GM23248 (cell line): ENCODE measurements around the gene USH1G. TPM values are rescaled to one million over a fixed set of nuclear protein-coding genes. Genes with fewer than 3 reads are reported as not detected.
"Not testable (repeated sequence)": the region's sequence is repeated elsewhere in the genome, so short reads cannot be mapped to it uniquely, and the experiment has no call there.

Experiments used
- DNase-seq: peaks from one replicate; pipeline ENCODE4 v3.0.0-alpha.2; 2015
- H2AFZ ChIP-seq: fragments of 200-600 bp; sonication (generic); 2 replicates; pipeline ENCODE4 v1.6.1; 2016; ENCODE audit warnings: antibody characterized with exemption
- H3F3A ChIP-seq: fragments of 200-600 bp; sonication (generic); 2 replicates; pipeline ENCODE4 v1.6.1; 2016; ENCODE audit warnings: mild to moderate bottlenecking, antibody characterized with exemption, mixed run types; ENCODE audit not compliant: insufficient read depth
- H3K27ac ChIP-seq: fragments of 200-600 bp; sonication (generic); 2 replicates; pipeline ENCODE4 v1.5.1; 2016; ENCODE audit warnings: mild to moderate bottlenecking
- H3K27me3 ChIP-seq: fragments of 200-600 bp; sonication (generic); replicated peaks from 2 replicates; pipeline ENCODE4 v1.6.1; 2016; ENCODE audit warnings: mild to moderate bottlenecking; ENCODE audit not compliant: insufficient read depth
- H3K36me3 ChIP-seq: fragments of 200-600 bp; sonication (generic); 2 replicates; pipeline ENCODE4 v1.6.1; 2016; ENCODE audit warnings: low read depth, mild to moderate bottlenecking
- H3K4me1 ChIP-seq: fragments of 200-600 bp; sonication (generic); 2 replicates; pipeline ENCODE4 v1.6.1; 2016; ENCODE audit warnings: mild to moderate bottlenecking; ENCODE audit not compliant: insufficient read depth
- H3K4me2 ChIP-seq: fragments of 200-600 bp; sonication (generic); one replicate; pipeline ENCODE4 v1.6.1; 2016; ENCODE audit warnings: mild to moderate bottlenecking; ENCODE audit not compliant: unreplicated experiment
- H3K4me3 ChIP-seq: fragments of 200-600 bp; sonication (generic); 2 replicates; pipeline ENCODE4 v1.5.1; 2016; ENCODE audit warnings: mild to moderate bottlenecking
- H3K79me2 ChIP-seq: fragments of 200-600 bp; sonication (generic); 2 replicates; pipeline ENCODE4 v1.6.1; 2016; ENCODE audit warnings: mild to moderate bottlenecking; ENCODE audit not compliant: insufficient read depth
- H3K9ac ChIP-seq: fragments of 200-600 bp; sonication (generic); 2 replicates; pipeline ENCODE4 v1.6.1; 2016; ENCODE audit warnings: mild to moderate bottlenecking
- H3K9me2 ChIP-seq: fragments of 200-600 bp; sonication (generic); 2 replicates; pipeline ENCODE4 v1.6.1; 2016; ENCODE audit warnings: mixed run types, mild to moderate bottlenecking, moderate library complexity; ENCODE audit not compliant: insufficient read depth
- H3K9me3 ChIP-seq: fragments of 200-600 bp; sonication (generic); one replicate; pipeline ENCODE4 v1.6.1; 2017; ENCODE audit warnings: low read depth
- H4K20me1 ChIP-seq: fragments of 200-600 bp; sonication (generic); 2 replicates; pipeline ENCODE4 v1.6.0; 2016; ENCODE audit not compliant: insufficient read depth
- EZH2 ChIP-seq: fragments of 200-600 bp; sonication (generic); IDR thresholded peaks from 2 replicates; pipeline ENCODE4 v1.6.1; 2018; ENCODE audit warnings: antibody characterized with exemption, mild to moderate bottlenecking; ENCODE audit not compliant: insufficient read depth, poor library complexity, severe bottlenecking
- EZH2phosphoT487 ChIP-seq: fragments of 200-600 bp; sonication (generic); IDR thresholded peaks from 2 replicates; pipeline ENCODE4 v1.6.1; 2018; ENCODE audit warnings: antibody characterized with exemption, moderate library complexity, mild to moderate bottlenecking, low read depth; ENCODE audit not compliant: insufficient read depth
- WGBS, 2 experiments: methylation state at CpG; one replicate each; pipeline ENCODE4 v1.1.6; 2015 to 2017; ENCODE audit warnings: low lambda C conversion rate in 2 of 2, low coverage in 1 of 2; ENCODE audit errors: missing lambda C conversion rate in 2 of 2; 5-methylcytosine and 5-hydroxymethylcytosine counted together
- in situ Hi-C: fragments of 300-500 bp; cut with MboI; formaldehyde crosslinking; loops from 2 replicates; pipeline ENCODE4 v1.15.0; 2020
- polyA plus RNA-seq: library from polyadenylated mRNA; unstranded; fragments of >200 nt; fragmentation: Nextera tagmentation; extraction: Ambion mirVana; gene quantifications from 2 replicates; pipeline ENCODE4 v1.2.1, GENCODE V29; 2016
- total RNA-seq: library from RNA; depleted of rRNA; stranded (reverse); fragments of >200 nt; shearing (Covaris generic); gene quantifications from 2 replicates; pipeline ENCODE4 v1.2.3, GENCODE V29; 2014

The USH1G gene
- total and polyA plus RNA-seq, 2 experiments from 2014 or later, result not detected

DNA sequence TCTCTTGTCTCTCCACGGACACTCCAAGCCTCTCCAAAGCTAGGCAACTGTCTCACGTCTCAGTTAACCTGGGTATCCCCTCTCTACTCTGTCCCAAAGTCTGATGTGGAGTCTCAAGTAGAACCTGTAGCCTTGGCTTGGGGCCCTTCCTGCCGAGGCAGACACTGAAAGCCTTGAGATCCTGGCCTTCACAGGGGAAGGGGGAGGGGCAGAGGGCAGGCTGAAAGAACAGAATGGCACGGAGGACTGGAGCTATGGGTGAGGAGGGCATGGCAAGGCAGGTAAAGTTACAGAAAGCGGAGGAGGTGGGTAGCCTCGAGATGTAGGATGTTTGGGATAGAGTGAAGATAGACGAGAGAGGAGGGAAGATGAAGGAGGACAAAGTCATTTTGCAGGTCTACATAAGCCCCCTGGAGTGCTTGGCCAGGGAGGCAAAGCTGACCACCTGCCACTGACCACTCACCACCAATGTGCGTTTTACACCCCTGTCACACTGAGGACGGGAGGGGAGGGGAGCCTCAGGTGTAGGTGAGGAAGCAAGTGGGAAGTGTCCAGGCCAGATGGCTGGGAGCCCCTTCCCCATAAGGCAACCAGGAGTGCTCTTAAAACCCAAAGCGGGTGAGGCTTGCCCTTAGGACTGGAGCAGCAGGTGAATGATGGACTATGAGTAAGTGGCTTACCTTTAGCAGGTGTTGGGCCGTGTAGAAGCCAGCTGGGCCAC is 51.5 kb downstream of the USH1G start:
- in situ Hi-C loops, result no loop called here

DNA sequence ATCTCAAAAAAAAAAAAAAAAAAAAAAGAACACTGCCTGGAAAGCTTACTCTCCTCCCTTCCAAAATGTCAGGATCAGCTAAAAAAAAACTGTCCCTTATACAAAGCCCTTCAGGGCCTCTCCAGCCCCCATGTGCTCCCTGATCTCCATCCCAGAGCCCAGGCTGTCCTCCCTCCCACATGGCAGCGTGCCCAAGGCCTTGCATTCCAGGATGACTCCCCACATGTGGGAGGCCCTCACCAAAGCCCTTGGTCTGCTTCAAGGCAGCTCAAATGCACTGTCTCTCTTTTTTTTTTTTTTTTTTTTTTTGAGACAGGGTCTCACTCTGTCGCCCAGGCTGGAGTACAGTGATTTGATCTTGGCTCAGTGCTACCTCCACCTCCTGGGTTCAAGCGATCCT is 52.5 kb downstream of the USH1G start:
- Histone ChIP-seq H2AFZ (no peak overlapping the region), H3K4me2 (no peak overlapping the region), H3K9ac (no peak overlapping the region), H3K27me3 (no peaks in the 10 kb centered on the region), H3K36me3 (no peaks in the 10 kb centered on the region), H3K27ac (no peak overlapping the region), H3K4me1 (0 out of 2 replicates have a peak, but pooled peaks cover 4% of the 10 kb centered on the region), H3K9me3 (no peaks in the 10 kb centered on the region), H4K20me1 (no peaks in the 10 kb centered on the region), H3K79me2 (0 out of 2 replicates have a peak, but pooled peaks cover 9% of the 10 kb centered on the region), H3K9me2 (no peaks in the 10 kb centered on the region), H3F3A (no peaks in the 10 kb centered on the region), H3K4me3 (no peak overlapping the region)
- in situ Hi-C loops, result no loop called here
- WGBS, 2 experiments, result 64 to 67% methylated on average over 3 of the region's 3 CpGs
- peak; percentile 73 for DNase-seq
- TF ChIP-seq EZH2phosphoT487 (no peak), EZH2 (no peak)

More for the DNA sequence above, 51.5 kb downstream of the USH1G start:
- no peaks in the 10 kb centered on the region for H3K9me3 ChIP-seq
- H3K79me2 ChIP-seq, result 0 out of 2 replicates have a peak, but pooled peaks cover 9% of the 10 kb centered on the region
- H3K9ac ChIP-seq, result no peak overlapping the region
- no peaks in the 10 kb centered on the region for H3K9me2 ChIP-seq
- H2AFZ ChIP-seq, result no peak overlapping the region
- H3K27ac ChIP-seq, result no peak overlapping the region
- no peaks in the 10 kb centered on the region for H3F3A ChIP-seq
- no peak for DNase-seq
- TF ChIP-seq EZH2phosphoT487 (no peak), EZH2 (no peak)
- 83 to 87% methylated on average over 11 of the region's 11 CpGs for WGBS, 2 experiments
- H3K4me1 ChIP-seq, result 0 out of 2 replicates have a peak, but pooled peaks cover 4% of the 10 kb centered on the region
- H3K4me3 ChIP-seq, result peak overlapping the region; percentile 100; the same call in 1 of the 2 replicates
- H3K36me3 ChIP-seq, result no peaks in the 10 kb centered on the region
- H4K20me1 ChIP-seq, result no peaks in the 10 kb centered on the region
- no peaks in the 10 kb centered on the region for H3K27me3 ChIP-seq
- H3K4me2 ChIP-seq, result peak overlapping the region; percentile 97

DNA sequence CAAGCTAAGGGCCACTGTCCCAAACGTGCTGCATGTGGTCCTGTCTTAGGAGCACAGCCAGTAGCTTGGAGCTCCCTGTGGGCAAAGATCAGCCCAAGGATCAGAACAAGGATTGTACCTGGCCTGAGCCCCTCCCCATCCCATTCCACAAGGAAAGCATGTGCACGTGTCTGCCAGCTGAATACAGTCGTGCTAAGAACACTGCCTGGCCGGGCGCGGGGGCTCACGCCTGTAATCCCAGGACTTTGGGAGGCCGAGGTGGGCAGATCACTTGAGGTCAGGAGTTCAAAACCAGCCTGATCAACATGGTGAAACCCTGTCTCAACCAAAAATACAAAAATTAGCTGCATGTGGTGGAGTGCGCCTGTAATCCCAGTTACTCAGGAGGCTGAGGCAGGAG is 53.0 kb downstream of the USH1G start:
- H4K20me1 ChIP-seq, DNase-seq, H3K27me3 ChIP-seq, H3K27ac ChIP-seq, H3K36me3 ChIP-seq, H2AFZ ChIP-seq, H3K4me2 ChIP-seq, H3K9me2 ChIP-seq, H3K4me3 ChIP-seq, H3K9ac ChIP-seq, in situ Hi-C loops, H3K4me1 ChIP-seq, H3K79me2 ChIP-seq, H3F3A ChIP-seq, H3K9me3 ChIP-seq: not testable (repeated sequence)
- 86 to 88% methylated on average over 9 of the region's 9 CpGs for WGBS, 2 experiments

DNA sequence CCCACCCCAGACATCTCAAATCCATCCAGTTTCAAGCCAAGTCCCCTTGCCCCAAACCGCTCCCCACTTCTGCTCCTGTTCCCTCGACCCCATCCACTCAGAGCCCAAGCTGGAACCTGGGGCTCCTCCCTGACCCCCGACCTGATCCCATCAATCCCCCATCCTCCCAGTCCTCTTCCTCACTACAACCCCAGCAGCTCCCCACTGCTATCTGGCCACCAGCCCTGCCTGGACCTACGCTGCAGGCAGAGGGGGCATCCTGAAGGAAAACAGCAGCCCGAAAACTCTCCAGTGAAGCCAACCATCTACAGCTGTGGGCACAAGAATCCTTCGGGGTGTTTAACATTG is 54.2 kb downstream of the USH1G start:
- no peaks in the 10 kb centered on the region for H4K20me1 ChIP-seq
- in situ Hi-C loops, result loop anchor here (10.0 kb wide), 1 partner anchor 124 kb away; the partner anchor contains the start of gene NHERF1
- H3K27me3 ChIP-seq, result no peaks in the 10 kb centered on the region
- H3K27ac ChIP-seq, result no peak overlapping the region
- H3K9ac ChIP-seq, result no peak overlapping the region
- H3K4me1 ChIP-seq, result 0 out of 2 replicates have a peak, but pooled peaks cover 3% of the 10 kb centered on the region
- no peak overlapping the region for H3K4me3 ChIP-seq
- no peak overlapping the region for H3K4me2 ChIP-seq
- no peak for DNase-seq
- H3K79me2 ChIP-seq, result 0 out of 2 replicates have a peak, but pooled peaks cover 9% of the 10 kb centered on the region
- H3F3A ChIP-seq, result no peaks in the 10 kb centered on the region
- H3K36me3 ChIP-seq, result no peaks in the 10 kb centered on the region
- H3K9me2 ChIP-seq, result no peaks in the 10 kb centered on the region
- H2AFZ ChIP-seq, result no peak overlapping the region
- no peaks in the 10 kb centered on the region for H3K9me3 ChIP-seq
- 82 to 89% methylated on average over 6 of the region's 6 CpGs for WGBS, 2 experiments
- no peak for TF ChIP-seq EZH2
- TF ChIP-seq EZH2phosphoT487, result no peak
